GM21717 (cell line): Measurements from ENCODE around the gene CPA4.

Experiments
- ATAC-seq: cut with Tn5 transposase; IDR thresholded peaks from one replicate; pipeline ENCODE4 v1.9.1; 2021; ENCODE audit warnings: mild to moderate bottlenecking, moderate library complexity; ENCODE audit not compliant: unreplicated experiment

The CPA4 gene

GRCh38 chr7:130274296-130274695, 18.7 kb upstream of the CPA4 start:
- no peak for ATAC-seq

GRCh38 chr7:130274983-130275591, 17.9 kb upstream of the CPA4 start:
- no peak for ATAC-seq

DNA sequence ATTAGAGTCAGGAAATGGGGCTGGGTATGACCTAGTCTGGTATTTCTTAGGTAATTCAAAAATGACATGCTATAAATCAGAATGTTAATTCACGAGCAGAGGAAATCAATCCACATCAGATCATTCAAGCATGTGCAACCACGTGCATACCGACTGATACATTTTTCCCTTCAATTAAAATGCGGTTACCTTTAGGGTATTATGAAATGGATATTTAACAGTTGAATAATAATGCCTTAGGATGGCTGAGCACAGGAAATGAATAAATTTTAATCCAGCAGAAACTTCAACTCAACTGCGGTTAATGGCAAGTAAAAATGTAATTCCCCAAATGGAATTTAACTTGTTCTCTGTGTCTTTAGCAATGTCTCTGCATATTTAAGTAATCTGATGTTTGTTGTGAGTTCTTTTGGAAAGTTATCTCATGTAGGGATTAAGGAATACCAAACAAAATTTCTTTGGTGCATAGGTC, 17.1 kb upstream of the CPA4 start:
- ATAC-seq: no peak

GRCh38 chr7:130276796-130277762, 15.9 kb upstream of the CPA4 start:
- ATAC-seq: no peak

DNA sequence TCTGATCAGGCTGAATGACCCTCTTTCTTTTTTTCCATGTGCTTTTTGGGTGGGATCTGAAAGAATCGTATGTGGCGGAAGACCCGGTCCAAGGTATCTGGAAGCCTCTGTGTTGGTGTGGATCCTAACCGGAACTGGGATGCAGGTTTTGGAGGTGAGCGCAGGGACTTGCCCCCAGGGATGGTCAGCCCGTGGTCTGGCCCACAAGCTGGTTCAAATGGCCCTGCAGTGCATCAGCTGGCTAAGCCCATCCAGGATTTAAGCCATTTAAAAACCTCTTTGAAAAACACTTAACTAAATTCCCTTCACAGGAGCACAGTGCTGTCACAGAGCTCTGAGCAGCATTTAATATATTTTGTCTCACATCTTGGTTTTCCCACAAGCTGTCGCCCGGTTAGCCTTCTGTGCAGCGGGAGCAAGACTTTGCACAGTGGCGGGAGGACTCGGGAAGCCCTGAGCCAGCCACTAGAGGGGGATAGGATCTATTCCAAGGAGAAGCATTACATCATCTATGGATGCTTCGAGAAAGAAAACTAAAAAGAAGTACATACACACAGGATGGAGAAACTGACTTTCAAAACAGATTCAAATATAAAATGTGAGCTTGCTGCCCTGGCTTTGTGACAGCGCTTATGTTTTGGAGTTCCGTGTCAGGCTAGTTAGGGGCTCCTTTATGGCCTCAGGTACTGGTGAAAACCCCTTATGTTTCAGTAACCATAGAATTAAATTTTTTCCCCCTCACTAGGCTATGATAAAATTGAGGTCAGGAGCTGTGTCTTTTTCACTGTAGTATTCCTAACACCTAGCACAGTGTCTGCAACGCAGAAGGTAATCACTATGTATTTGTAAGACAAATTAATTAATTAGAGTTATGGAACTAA, 15.0 kb upstream of the CPA4 start:
- ATAC-seq: no peak

- no peak for ATAC-seq
Measured at GRCh38 chr7:130278860-130279259, 14.1 kb upstream of the CPA4 start.

DNA sequence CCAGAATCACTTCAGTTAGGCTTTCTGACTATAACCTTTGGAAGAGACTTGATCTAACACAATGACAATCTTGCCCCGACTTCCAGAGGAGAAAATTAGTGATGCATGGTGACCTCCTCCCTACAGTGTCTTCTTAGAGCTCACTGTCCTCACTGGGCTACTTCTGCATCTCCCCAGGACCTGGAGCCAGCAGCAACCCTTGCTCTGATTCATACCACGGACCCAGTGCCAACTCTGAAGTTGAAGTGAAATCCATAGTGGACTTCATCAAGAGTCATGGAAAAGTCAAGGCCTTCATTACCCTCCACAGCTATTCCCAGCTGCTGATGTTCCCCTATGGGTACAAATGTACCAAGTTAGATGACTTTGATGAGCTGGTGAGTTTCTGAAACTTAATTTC, 13.7 kb upstream of the CPA4 start:
- no peak for ATAC-seq

GRCh38 chr7:130279906-130280305, 13.1 kb upstream of the CPA4 start:
- ATAC-seq: no peak

GRCh38 chr7:130281260-130281659, 11.7 kb upstream of the CPA4 start:
- ATAC-seq: no peak

GRCh38 chr7:130286881-130287280, 6.1 kb upstream of the CPA4 start:
- no peak for ATAC-seq

DNA sequence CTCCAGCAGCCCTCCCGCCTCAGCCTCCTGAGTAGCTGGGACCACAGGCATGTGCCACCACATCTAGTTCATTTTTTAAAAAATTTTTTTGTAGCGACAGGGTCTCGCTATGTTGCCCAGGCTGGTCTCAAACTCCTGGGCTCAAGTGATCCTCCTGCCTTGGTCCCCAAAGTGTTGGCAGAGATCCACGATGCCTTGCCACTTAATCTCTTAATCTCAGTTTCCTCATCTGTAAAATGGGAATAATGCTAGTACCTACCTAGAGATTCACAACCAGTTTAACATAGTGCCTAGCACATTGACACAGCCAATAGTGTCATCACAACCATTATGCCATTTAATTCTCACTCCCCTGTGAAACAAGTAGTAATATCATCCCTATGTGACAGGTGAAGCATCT, 4.8 kb upstream of the CPA4 start:
- ATAC-seq: no peak

DNA sequence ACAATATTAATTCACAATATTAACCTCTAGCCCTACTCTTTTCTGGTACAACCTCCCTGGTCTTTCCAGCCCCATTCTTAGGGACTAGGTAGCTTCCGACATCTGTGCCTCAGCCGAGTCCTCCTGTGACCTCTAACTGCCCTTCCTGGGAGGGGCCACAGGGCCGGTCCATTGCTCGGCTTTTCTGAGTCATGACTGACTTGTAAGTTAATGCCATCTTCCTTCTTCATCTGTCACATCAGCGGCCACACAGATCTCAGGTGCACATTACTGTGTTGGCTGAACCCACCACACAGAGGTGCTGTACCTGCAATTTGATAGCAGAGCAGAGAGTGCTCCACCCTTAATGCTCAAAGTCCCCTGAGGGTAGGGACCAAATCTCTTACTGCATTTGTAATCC, 4.1 kb upstream of the CPA4 start:
- ATAC-seq: no peak

GRCh38 chr7:130289478-130289877, 3.5 kb upstream of the CPA4 start:
- no peak for ATAC-seq

- no peak for ATAC-seq
Measured at GRCh38 chr7:130290745-130291144, 2.2 kb upstream of the CPA4 start.

DNA sequence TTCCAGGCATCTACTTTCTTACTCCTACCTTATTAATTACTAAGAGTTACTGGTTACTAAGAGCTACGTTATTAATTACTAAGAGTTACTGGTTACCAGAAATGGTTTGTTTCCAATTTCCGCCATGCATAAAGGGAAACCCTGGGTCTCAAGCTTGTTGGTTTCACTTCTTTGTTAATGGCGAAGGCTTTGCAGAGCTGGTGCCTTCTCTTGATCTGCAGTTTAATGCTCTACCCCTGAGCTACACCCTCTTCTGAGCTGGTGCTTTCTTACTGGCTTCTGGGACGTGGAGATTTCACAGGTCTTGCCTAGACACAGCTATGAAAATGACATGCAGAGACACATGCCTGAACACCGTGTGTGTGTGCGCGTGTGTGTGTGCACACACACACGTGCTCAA, 560 bp downstream of the CPA4 start:
- ATAC-seq: no peak

GRCh38 chr7:130294314-130294713, 1.4 kb downstream of the CPA4 start:
- no peak for ATAC-seq

GRCh38 chr7:130296221-130296951, 3.4 kb downstream of the CPA4 start:
- no peak for ATAC-seq

- no peak for ATAC-seq
Measured at GRCh38 chr7:130297628-130298543, 4.9 kb downstream of the CPA4 start.

- ATAC-seq: no peak
Measured at GRCh38 chr7:130298544-130299326, 5.8 kb downstream of the CPA4 start.
